ENCODE data around the gene ASB1. TPM values are rescaled to one million over a fixed set of nuclear protein-coding genes. Genes with fewer than 3 reads are reported as not detected.

ASB1 gene
- total and polyA plus RNA-seq, 9 of the 15 experiments (the other 6 are each of a cell fraction or from before 2014, with no cell fraction given) = 6.3 to 37.7 (median 23.9) TPM

DNA sequence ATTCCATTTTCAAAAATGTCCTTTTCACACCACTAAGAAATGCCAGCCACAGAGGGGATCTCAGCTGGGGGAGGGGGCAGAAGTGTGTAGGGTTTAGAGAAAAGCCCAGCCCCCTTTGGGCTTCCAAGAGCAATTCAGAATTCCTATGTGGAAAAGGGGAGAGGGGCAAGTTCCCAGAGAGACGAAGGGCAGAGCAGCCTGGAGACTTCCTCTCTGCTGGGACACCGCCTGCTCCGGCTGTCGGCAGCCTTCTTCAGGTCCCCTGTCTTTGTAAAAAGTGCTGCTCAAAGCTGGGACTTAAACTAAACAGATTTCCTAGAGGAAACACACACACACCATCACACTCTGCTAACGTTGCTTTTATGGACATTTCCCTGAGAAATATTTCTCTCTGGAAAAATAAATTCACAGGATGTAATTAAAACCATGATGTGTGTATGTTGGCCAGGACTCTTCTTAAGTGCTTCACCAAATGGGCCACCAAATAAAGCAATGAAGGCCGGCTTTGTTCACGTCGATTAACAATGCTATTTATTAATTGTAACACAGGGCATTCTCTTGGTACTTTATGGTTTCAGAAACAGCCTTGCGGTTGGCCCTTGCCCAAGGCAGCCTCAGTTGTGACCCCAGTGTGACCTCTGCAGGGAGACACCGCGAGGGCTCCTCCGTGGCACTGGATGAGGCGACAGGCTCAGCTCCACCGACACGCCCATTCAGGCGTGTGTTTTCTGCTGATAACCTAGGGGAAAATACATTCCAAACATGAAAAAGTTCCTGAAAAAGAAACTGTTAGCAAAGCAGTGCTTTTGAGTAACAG, 5.6 kb upstream of the ASB1 start (continued):
- TF ChIP-seq, protein P1, sequence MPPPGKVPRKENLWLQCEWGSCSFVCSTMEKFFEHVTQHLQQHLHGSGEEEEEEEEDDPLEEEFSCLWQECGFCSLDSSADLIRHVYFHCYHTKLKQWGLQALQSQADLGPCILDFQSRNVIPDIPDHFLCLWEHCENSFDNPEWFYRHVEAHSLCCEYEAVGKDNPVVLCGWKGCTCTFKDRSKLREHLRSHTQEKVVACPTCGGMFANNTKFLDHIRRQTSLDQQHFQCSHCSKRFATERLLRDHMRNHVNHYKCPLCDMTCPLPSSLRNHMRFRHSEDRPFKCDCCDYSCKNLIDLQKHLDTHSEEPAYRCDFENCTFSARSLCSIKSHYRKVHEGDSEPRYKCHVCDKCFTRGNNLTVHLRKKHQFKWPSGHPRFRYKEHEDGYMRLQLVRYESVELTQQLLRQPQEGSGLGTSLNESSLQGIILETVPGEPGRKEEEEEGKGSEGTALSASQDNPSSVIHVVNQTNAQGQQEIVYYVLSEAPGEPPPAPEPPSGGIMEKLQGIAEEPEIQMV (tag; conservative IDR thresholded peaks at IDR 0.05; ENCODE audit: low read depth) = no peak
- TF ChIP-seq ZNF143 (CRISPR knock-in tag; IDR thresholded peaks at IDR 0.05) (no peak), ZKSCAN1 (IDR thresholded peaks at IDR 0.05; ENCODE audit: low read depth, low read length) (peak; percentile 95), NFE2L1 (tag; IDR thresholded peaks at IDR 0.05; ENCODE audit: borderline replicate concordance, low read depth) (no peak), HCFC1 (IDR thresholded peaks at IDR 0.05; ENCODE audit: low read depth, low read length) (no peak), SIX5 (IDR thresholded peaks at IDR 0.05; ENCODE audit: borderline replicate concordance in 1 of 2, insufficient read depth in 1 of 2, low read depth in 1 of 2, low read length in 2 of 2) (no peak), RBBP5 (IDR thresholded peaks at IDR 0.05; ENCODE audit: borderline replicate concordance, insufficient read depth, low read length, poor library complexity, severe bottlenecking) (no peak), ETV5 (CRISPR knock-in tag; IDR thresholded peaks at IDR 0.05; ENCODE audit: low read depth) (no peak), COPS2 (conservative IDR thresholded peaks at IDR 0.05) (no peak), KAT7 (CRISPR knock-in tag; IDR thresholded peaks at IDR 0.05; ENCODE audit: borderline replicate concordance) (peak; percentile 75; the same call in 1 of the 2 replicates), NCOA1 (IDR thresholded peaks at IDR 0.05; ENCODE audit: low read depth) (no peak), TEAD2 (tag; IDR thresholded peaks at IDR 0.05) (no peak), PHB (CRISPR knock-in tag; IDR thresholded peaks at IDR 0.05) (no peak), ATF1 (CRISPR knock-in tag; IDR thresholded peaks at IDR 0.05) (no peak), ATF1 (tag; IDR thresholded peaks at IDR 0.05) (peak; percentile 30; the same call in 1 of the 2 replicates)
- TF ChIP-seq, protein P2, sequence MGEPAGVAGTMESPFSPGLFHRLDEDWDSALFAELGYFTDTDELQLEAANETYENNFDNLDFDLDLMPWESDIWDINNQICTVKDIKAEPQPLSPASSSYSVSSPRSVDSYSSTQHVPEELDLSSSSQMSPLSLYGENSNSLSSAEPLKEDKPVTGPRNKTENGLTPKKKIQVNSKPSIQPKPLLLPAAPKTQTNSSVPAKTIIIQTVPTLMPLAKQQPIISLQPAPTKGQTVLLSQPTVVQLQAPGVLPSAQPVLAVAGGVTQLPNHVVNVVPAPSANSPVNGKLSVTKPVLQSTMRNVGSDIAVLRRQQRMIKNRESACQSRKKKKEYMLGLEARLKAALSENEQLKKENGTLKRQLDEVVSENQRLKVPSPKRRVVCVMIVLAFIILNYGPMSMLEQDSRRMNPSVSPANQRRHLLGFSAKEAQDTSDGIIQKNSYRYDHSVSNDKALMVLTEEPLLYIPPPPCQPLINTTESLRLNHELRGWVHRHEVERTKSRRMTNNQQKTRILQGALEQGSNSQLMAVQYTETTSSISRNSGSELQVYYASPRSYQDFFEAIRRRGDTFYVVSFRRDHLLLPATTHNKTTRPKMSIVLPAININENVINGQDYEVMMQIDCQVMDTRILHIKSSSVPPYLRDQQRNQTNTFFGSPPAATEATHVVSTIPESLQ (CRISPR knock-in tag; IDR thresholded peaks at IDR 0.05) = no peak
- TF ChIP-seq, protein P3, sequence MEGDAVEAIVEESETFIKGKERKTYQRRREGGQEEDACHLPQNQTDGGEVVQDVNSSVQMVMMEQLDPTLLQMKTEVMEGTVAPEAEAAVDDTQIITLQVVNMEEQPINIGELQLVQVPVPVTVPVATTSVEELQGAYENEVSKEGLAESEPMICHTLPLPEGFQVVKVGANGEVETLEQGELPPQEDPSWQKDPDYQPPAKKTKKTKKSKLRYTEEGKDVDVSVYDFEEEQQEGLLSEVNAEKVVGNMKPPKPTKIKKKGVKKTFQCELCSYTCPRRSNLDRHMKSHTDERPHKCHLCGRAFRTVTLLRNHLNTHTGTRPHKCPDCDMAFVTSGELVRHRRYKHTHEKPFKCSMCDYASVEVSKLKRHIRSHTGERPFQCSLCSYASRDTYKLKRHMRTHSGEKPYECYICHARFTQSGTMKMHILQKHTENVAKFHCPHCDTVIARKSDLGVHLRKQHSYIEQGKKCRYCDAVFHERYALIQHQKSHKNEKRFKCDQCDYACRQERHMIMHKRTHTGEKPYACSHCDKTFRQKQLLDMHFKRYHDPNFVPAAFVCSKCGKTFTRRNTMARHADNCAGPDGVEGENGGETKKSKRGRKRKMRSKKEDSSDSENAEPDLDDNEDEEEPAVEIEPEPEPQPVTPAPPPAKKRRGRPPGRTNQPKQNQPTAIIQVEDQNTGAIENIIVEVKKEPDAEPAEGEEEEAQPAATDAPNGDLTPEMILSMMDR (IDR thresholded peaks at IDR 0.05 in 2 of 3, conservative IDR thresholded peaks at IDR 0.05 in 1 of 3; ENCODE audit: insufficient read depth in 2 of 3, low read depth in 1 of 3, low read length in 3 of 3) = no peak
- TF ChIP-seq, protein P4, sequence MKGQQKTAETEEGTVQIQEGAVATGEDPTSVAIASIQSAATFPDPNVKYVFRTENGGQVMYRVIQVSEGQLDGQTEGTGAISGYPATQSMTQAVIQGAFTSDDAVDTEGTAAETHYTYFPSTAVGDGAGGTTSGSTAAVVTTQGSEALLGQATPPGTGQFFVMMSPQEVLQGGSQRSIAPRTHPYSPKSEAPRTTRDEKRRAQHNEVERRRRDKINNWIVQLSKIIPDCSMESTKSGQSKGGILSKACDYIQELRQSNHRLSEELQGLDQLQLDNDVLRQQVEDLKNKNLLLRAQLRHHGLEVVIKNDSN (CRISPR knock-in tag; IDR thresholded peaks at IDR 0.05) = no peak
- TF ChIP-seq, protein P5, sequence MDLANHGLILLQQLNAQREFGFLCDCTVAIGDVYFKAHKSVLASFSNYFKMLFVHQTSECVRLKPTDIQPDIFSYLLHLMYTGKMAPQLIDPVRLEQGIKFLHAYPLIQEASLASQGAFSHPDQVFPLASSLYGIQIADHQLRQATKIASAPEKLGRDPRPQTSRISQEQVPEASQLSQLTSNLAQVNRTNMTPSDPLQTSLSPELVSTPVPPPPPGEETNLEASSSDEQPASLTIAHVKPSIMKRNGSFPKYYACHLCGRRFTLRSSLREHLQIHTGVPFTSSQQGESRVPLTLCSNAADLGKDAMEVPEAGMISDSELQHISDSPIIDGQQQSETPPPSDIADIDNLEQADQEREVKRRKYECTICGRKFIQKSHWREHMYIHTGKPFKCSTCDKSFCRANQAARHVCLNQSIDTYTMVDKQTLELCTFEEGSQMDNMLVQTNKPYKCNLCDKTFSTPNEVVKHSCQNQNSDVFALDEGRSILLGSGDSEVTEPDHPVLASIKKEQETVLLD (IDR thresholded peaks at IDR 0.05) = 0 out of 2 replicates have a peak, but pooled peaks have one; percentile 36
